ENCODE results near the gene CABLES2. TPM values are rescaled to one million over a fixed set of nuclear protein-coding genes. Genes with fewer than 3 reads are reported as not detected.
"Not testable (repeated sequence)": the region's sequence is repeated elsewhere in the genome, so short reads cannot be mapped to it uniquely, and the experiment has no call there.

The CABLES2 gene
- total RNA-seq, 1 donor from 2014 or later: 3.8 TPM

- peak; percentile 84 for DNase-seq (ENCODE audit: low read depth)
Observed at GRCh38 chr20:62390317-62391164, 16.5 kb downstream of the CABLES2 start.

DNA sequence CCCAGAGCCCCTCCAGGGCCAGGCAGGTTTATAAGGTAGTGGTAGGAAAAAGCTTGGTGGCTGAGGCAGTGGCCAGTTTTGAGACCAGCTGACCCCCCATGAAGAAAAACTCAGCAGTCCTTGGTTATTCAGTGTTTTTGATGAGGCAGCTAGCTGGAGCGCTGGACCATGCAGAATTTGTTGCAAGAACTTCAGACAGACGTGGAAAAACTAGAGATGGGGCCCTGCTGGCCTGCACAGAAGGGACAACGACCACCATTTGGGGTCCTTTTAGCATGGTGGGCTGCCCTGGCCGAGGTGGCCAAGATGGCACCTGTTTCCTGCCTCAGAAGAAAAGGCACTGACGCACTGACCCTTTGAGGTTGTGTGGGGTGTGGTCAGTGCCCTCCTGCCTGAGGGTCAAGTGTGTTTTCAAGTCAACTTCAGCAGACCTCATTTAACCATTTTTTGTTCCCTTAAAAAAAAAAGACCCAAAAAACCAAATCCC lies 17.4 kb downstream of the CABLES2 start:
- no peak for DNase-seq (ENCODE audit: low read depth)

DNA sequence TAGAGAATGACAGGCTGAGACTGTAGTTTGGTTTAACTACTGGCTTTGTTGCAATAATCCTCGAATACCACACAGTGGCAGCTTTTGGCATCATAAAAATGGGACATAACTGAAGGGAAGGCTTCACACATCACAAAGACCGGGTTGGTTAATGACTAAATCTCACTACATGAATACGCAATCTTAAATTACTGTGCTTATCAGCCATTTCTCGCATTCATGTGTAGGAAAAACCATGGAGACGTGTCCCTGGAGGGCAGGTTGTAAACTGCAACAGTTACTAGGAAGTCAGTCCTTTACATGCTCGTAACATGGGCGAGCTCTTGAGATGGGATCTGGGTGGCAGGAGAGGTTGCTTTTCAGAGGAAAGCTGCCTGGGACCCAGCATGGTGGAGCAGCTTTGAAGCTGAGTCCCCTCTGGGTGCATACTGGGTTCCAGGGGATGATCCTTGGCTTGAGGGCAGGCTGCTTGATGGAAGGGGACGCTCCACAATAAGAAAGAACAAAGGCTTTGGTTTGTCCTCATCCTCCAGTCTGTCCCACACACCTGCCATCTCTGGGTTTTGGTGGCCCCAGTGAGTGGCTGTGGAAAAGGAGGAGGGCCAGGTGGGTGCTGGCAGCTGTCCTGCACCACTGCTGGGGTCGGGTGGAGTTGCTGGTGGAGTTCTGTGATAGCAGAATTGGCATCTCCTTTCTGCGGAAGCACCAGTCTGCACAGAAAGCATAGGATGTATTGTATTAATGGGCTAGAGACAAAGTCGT lies 18.1 kb downstream of the CABLES2 start:
- no peak for DNase-seq (ENCODE audit: low read depth)

DNA sequence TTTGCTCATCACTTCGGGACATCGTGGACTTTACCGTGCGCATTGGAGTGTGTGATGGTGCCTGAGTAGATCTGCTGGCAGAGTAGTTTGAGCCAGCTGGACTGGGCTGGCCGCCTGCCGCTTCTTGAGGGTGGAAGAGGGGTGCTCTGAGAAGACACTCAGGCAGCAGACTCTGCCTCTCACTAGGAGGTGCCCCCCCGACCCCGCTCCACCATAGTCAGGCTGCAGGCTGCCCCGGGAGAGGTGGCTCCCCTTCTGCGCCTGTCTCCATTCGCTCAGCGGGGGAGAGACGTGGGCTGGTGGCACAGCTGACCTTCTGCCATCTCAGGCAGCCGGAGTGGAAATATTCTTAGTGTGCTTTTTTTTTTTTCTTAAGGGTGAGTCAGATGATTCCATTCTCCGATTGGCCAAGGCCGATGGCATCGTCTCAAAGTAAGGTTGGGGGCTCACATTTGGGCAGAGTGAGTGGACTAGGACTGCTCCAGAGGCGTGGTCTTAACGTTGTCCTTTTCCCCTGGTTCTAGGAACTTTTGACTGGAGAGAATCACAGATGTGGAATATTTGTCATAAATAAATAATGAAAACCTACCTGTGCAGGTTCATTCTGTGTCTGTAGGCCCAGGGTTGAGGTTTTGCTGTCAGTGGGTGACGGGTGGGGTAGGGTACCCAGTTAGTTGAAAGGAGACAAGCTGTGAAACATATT lies 19.0 kb downstream of the CABLES2 start:
- no peak for DNase-seq (ENCODE audit: low read depth)

GRCh38 chr20:62387219-62387913 lies 19.7 kb downstream of the CABLES2 start:
- DNase-seq (ENCODE audit: low read depth): no peak

- peak; percentile 92 for DNase-seq (ENCODE audit: low read depth)
Observed at GRCh38 chr20:62386383-62387218, 20.5 kb downstream of the CABLES2 start, which contains the start of gene RPS21. Gene RPS21 (plus strand): TSS chr20:62387103. CDS start chr20:62387339, 236 bp downstream.

DNA sequence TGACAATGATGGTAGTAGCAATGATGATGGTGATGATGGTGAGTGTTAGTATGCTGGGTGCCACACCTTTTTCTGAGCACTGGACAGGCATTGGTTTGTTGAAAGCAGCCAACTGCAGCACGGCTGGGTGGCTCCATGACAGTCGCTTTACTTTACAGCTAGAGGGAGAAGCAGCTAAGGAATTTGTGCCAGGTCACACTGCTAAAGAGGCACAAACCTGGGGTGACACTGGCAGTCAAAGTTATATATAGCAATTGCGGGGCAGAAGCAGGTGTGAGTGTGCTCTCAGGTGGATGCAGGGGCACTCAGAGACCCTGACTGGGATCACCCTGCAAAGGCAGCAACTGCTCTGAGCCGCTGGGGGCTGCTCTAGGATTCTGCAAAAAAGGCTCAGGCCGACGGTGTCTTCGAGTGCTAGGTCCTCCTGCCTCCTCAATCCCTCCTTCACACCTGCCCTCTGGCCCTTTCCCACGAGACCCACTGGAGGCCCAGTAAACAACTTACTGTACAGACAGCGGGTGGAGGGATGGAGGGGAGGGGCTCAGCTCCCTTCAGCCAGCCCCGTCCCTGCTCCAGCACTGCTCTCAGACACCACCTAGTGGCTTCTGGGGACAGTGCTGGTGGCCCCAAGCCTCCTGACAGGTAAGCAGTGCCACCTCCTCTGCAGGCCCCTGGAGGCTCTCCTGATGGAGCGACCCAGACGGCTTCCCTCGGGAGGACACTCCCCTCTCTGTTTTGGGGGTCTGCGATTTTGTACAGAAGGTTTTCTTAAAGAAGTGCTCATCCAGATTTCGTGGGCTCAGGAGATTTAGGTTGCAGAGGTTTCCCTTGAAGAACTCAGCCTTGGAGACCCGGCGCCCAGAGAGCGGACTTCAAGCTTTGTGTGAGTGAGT lies 24.5 kb downstream of the CABLES2 start:
- DNase-seq (ENCODE audit: low read depth): peak; percentile 76

GRCh38 chr20:62381842-62382241 lies 25.2 kb downstream of the CABLES2 start:
- no peak for DNase-seq (ENCODE audit: low read depth)

- DNase-seq (ENCODE audit: low read depth): peak; percentile 74
Observed at GRCh38 chr20:62381202-62381797, 25.8 kb downstream of the CABLES2 start.

GRCh38 chr20:62378215-62378614 lies 28.9 kb downstream of the CABLES2 start:
- DNase-seq (ENCODE audit: low read depth): no peak

GRCh38 chr20:62377615-62378178 lies 29.4 kb downstream of the CABLES2 start:
- DNase-seq (ENCODE audit: low read depth): no peak

DNA sequence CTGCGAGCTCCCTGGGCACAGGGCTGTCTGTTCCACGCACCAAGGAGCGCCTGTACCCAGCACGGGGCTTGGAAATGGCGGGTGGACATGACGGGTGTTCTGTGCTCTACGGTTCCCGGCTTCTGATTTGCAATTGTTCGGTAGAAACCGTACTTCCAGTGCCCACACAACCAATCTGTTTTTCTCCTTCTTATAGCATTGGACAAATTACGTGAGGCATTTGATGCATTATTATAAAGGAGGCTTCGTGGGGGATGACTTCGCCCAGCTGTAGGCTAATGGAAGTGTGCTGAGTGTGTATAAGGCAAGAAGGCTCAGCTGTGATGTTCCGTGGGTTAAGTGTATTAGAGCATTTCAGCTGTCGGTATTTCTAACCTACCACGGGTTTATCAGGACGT lies 30.0 kb downstream of the CABLES2 start:
- DNase-seq (ENCODE audit: low read depth): no peak

DNA sequence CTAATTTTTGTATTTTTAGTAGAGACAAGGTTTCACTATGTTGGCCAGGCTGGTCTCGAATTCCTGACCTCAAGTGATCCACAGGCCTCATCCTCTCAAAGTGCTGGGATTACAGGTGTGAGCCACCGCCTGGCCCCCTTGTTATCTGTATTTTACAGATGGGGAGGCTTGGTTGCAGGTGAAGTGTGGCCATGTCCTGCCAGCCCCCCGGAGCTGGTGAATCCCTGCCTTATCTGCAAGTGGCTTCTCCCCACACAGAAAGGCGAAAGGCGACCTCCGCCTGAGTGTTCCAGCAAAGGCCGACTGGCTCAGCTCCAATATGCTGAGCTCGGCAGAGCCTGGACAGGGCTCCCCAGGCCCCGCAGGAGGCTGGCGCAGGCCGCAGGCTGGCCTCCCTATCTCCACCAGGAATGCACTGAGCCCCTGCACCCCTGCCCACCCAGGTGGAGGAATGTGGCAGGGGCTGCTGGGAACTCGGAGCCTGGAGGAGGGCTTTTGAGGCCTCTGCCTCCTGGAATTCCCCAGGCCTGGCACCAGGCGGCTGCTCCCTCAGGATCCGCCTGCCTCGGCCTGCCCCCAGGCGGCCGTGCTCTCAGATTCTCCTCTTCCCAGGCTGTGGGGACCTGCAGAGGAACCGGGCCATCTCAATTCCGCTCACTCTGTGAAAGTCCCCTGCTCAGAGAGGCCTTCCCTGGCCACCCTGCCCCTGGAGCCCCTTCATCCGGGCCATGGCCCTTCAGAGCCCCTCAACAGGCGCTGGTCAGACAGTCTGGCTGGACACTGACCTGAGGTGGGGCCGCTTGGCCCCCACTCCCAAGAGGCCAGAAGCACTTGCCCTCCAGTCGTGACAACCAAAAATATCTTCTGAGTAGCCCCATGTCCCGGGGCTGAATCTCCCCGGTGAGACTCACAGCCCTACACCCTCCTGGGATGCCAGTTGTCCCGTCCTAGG lies 30.7 kb downstream of the CABLES2 start:
- peak; percentile 45 for DNase-seq (ENCODE audit: low read depth)

DNA sequence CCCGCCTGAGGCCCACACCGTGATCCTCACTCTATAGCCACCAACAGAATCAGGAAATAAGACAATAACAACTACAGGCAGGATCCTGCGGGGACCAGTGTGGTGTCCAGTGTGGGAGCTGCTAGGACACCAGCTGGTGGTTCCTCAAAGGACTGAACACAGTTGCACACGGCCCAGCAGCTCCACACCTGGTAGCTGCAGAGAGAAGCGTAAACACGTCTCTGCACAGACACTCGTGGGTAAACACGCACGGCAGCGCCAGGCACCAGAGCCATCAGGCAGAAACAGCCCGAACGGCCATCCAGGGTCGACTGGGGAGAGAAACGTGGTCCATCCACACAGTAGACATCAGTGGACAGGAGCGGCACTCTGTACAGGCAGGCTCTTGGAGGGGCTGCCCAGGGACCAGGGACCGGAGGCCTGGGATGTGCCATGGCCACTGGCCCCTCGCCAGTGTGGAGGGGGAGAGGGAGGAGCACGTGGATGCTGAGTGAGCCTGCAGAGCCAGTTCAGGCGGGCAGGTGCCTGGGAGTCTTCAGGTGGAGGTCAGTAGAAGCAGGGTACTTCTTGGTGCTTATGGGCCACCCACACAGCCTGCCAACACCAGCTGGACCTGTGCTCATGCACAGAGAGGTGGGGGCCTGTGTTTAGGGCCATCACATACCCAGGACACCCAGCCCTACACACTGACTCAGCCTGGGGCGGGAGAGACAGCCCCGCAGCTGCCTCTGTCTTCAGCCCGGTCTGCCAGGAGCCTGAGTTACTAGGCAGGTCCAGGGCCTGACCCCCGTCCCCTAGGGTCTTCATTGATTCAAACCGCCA lies 32.5 kb downstream of the CABLES2 start:
- DNase-seq (ENCODE audit: low read depth): peak; percentile 66

DNA sequence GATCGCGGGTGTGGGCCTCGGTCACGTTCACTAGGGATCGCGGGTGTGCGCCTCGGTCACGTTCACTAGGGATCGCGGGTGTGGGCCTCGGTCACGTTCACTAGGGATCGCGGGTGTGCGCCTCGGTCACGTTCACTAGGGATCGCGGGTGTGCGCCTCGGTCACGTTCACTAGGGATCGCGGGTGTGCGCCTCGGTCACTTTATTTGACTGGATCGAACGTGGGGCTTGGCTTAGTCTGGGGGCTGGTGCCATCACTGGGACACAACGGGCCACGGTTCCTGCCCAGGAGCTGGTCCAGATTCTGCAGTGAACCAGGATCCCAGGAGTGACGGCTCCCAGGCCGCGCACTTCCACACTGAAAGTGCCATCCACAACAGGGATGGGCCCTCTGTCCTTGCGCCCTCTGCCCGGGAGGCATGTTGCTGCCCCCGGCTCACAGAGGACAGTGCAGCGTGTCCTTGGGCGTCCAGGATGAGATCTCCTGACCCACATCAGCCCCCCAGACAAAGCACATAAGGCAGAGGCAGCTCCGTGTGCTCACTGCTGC lies 33.4 kb downstream of the CABLES2 start:
- not testable (repeated sequence) for DNase-seq (ENCODE audit: low read depth)
